Measurements from ENCODE around the gene WDR38.
A peak's percentile ranks its signal among the peaks of the same experiment; 100 is the strongest.

Gene WDR38

DNA sequence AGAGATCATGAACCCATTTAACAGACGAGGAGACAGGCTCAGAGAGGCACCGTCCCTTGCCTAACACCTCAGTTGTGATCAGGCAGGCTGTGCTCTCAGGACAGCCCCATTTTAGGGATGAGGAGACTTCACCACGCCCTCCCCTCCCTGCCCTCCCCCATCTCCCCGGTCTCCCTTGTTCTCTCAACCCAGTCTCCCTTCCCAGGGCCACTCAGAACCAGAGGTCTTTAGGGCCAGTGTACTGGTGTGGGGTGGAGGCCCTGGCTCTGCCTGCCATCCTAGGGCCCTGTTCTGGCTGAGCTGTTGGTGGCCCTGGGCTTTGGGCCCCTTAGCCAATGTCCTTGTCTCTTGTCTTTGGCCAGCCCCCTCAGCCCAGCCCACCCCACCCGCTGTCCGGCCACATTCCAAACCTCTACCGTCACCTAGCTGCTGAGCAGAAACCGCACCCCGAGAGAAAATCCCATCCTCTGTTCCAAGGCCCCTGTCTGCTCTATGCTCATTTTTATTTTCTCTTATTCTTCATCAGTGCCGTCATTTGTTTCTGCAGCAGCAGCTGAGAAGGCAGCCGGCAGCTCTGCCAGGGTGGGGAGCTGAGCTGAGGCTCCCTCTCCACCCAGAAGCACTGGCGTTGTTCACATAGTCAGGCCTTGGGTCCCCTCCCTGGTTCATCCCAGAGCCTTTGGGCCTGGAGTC, 42.5 kb upstream of the WDR38 start:
- H3K4me3 ChIP-seq (ENCODE audit: control insufficient read depth in 1 of 7, extremely low read depth in 1 of 7, insufficient read depth in 4 of 7, low read depth in 2 of 7, low read length in 6 of 7) = no peak overlapping the region
- POLR2A ChIA-PET = no interaction called here

DNA sequence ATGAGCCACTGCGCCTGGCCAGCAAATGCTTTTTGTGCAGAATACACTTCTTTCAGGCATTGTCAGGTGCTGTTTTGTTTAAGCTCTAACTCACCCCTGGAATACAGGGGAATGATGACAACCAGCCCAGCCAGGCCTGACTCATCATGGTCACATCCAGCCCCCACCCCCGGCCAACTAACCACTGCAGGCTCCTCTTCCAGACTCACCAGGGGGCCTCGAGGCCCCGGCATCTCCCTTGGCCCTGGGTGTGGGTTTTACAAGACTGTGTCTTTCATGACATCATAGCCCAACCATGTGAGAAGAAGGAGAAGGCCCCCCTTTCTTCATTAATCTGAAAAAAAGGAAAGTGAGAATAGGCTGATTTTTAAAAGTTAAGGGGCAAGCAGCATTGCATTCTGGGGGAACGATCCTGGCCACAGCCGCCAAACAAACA, 40.8 kb upstream of the WDR38 start:
- 83% methylated on average over 1 of the region's 6 CpGs for WGBS (ENCODE audit: insufficient coverage)

More for the DNA sequence above, 42.5 kb upstream of the WDR38 start:
- Histone ChIP-seq H3K36me3 (ENCODE audit: control insufficient read depth in 4 of 4, insufficient read depth in 4 of 4, low read length in 3 of 4) (no peaks in the 10 kb centered on the region), H3K27me3 (replicated peaks in 2 of 5; ENCODE audit: control insufficient read depth in 4 of 5, insufficient read depth in 5 of 5, low read length in 4 of 5) (no peaks in the 10 kb centered on the region), H3K4me1 (ENCODE audit: control extremely low read depth in 1 of 4, control insufficient read depth in 4 of 4, insufficient read depth in 4 of 4, low read length in 3 of 4) (peaks cover 0 to 3% (median 0%) of the 10 kb centered on the region in 4 experiments), H3K9me3 (ENCODE audit: control extremely low read depth in 1 of 5, control insufficient read depth in 4 of 5, insufficient read depth in 2 of 5, low read depth in 1 of 5, low read length in 4 of 5) (no peaks in the 10 kb centered on the region), H3K27ac (ENCODE audit: insufficient read depth in 1 of 2, low read depth in 1 of 2, low read length in 2 of 2, poor library complexity in 1 of 2, severe bottlenecking in 2 of 2) (no peak overlapping the region)
- WGBS (ENCODE audit: insufficient coverage) = 93% methylated on average over 5 of the region's 12 CpGs
- DNase-seq = no peak
- CTCF ChIA-PET = interaction anchor here (0.6 to 1.9 kb wide), 4 partner anchors 8 to 35 kb away, joined by 3 to 4 read pairs (median 3); no protein-coding TSS in a partner anchor

DNA sequence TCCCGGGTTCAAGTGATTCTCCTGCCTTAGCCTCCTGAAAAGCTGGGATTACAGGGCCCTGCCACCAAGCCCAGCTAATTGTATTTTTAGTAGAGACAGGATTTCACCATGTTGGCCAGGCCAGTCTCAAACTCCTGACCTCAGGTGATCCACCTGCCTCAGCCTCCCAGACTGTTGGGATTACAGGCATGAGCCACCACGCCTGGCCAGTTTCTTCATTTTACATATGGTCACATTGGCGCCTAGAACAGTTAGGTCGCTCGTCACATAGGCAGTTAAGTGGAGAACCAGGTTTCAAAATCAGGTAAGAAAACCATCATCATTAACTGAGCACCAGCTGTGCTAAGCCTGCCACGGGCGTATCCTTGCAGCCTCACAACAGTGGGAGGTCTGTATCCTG, 40.2 kb upstream of the WDR38 start:
- POLR2A ChIA-PET = no interaction called here

More for the DNA sequence above, 40.8 kb upstream of the WDR38 start:
- ChIA-PET CTCF (interaction anchor here (1.1 to 1.9 kb wide), 4 partner anchors 15 to 48 kb away, joined by 3 to 5 read pairs (median 4); partner anchors contain the start of gene WDR38), POLR2A (no interaction called here)
- peaks cover 0 to 3% (median 0%) of the 10 kb centered on the region in 4 experiments for H3K4me1 ChIP-seq (ENCODE audit: control extremely low read depth in 1 of 4, control insufficient read depth in 4 of 4, insufficient read depth in 4 of 4, low read length in 3 of 4)
- peak; percentile 19 to 73 (median 68) for DNase-seq
- no peaks in the 10 kb centered on the region for H3K36me3 ChIP-seq (ENCODE audit: control insufficient read depth in 4 of 4, insufficient read depth in 4 of 4, low read length in 3 of 4)
- H3K9me3 ChIP-seq (ENCODE audit: control extremely low read depth in 1 of 5, control insufficient read depth in 4 of 5, insufficient read depth in 2 of 5, low read depth in 1 of 5, low read length in 4 of 5) = no peaks in the 10 kb centered on the region
- H3K27me3 ChIP-seq (replicated peaks in 2 of 5; ENCODE audit: control insufficient read depth in 4 of 5, insufficient read depth in 5 of 5, low read length in 4 of 5) = no peaks in the 10 kb centered on the region
- H3K27ac ChIP-seq (ENCODE audit: insufficient read depth in 1 of 2, low read depth in 1 of 2, low read length in 2 of 2, poor library complexity in 1 of 2, severe bottlenecking in 2 of 2) = no peak overlapping the region
- H3K4me3 ChIP-seq (ENCODE audit: control insufficient read depth in 1 of 7, extremely low read depth in 1 of 7, insufficient read depth in 4 of 7, low read depth in 2 of 7, low read length in 6 of 7) = no peak overlapping the region

GRCh38 chr9:124813501-124814163, 39.6 kb upstream of the WDR38 start:
- 95% methylated on average over 11 of the region's 11 CpGs for whole genome bisulfite sequencing (ENCODE audit: insufficient coverage)
- no peak overlapping the region for H3K27ac ChIP-seq (ENCODE audit: insufficient read depth in 1 of 2, low read depth in 1 of 2, low read length in 2 of 2, poor library complexity in 1 of 2, severe bottlenecking in 2 of 2)
- ChIA-PET CTCF (interaction anchor here (0.6 to 1.5 kb wide), 4 partner anchors 16 to 40 kb away, joined by 3 read pairs; partner anchors contain the start of gene WDR38), POLR2A (no interaction called here)
- H3K4me1 ChIP-seq (ENCODE audit: control extremely low read depth in 1 of 4, control insufficient read depth in 4 of 4, insufficient read depth in 4 of 4, low read length in 3 of 4) = peaks cover 0 to 8% (median 1%) of the 10 kb centered on the region in 4 experiments
- no peak for DNase-seq
- no peak overlapping the region for H3K4me3 ChIP-seq (ENCODE audit: control insufficient read depth in 1 of 7, extremely low read depth in 1 of 7, insufficient read depth in 4 of 7, low read depth in 2 of 7, low read length in 6 of 7)
- H3K27me3 ChIP-seq (replicated peaks in 2 of 5; ENCODE audit: control insufficient read depth in 4 of 5, insufficient read depth in 5 of 5, low read length in 4 of 5) = no peaks in the 10 kb centered on the region
- H3K36me3 ChIP-seq (ENCODE audit: control insufficient read depth in 4 of 4, insufficient read depth in 4 of 4, low read length in 3 of 4) = no peaks in the 10 kb centered on the region
- H3K9me3 ChIP-seq (ENCODE audit: control extremely low read depth in 1 of 5, control insufficient read depth in 4 of 5, insufficient read depth in 2 of 5, low read depth in 1 of 5, low read length in 4 of 5) = no peaks in the 10 kb centered on the region

More for the DNA sequence above, 40.2 kb upstream of the WDR38 start:
- Histone ChIP-seq H3K9me3 (ENCODE audit: control extremely low read depth in 1 of 5, control insufficient read depth in 4 of 5, insufficient read depth in 2 of 5, low read depth in 1 of 5, low read length in 4 of 5) (no peaks in the 10 kb centered on the region), H3K36me3 (ENCODE audit: control insufficient read depth in 4 of 4, insufficient read depth in 4 of 4, low read length in 3 of 4) (no peaks in the 10 kb centered on the region), H3K4me3 (ENCODE audit: control insufficient read depth in 1 of 7, extremely low read depth in 1 of 7, insufficient read depth in 4 of 7, low read depth in 2 of 7, low read length in 6 of 7) (no peak overlapping the region), H3K4me1 (ENCODE audit: control extremely low read depth in 1 of 4, control insufficient read depth in 4 of 4, insufficient read depth in 4 of 4, low read length in 3 of 4) (peaks cover 0 to 4% (median 0%) of the 10 kb centered on the region in 4 experiments), H3K27me3 (replicated peaks in 2 of 5; ENCODE audit: control insufficient read depth in 4 of 5, insufficient read depth in 5 of 5, low read length in 4 of 5) (no peaks in the 10 kb centered on the region), H3K27ac (ENCODE audit: insufficient read depth in 1 of 2, low read depth in 1 of 2, low read length in 2 of 2, poor library complexity in 1 of 2, severe bottlenecking in 2 of 2) (no peak overlapping the region)
- CTCF ChIA-PET = interaction anchor here (0.9 kb wide), 1 partner anchor 40 kb away, joined by 3 read pairs; the partner anchor contains the start of gene WDR38
- 100% methylated on average over 7 of the region's 7 CpGs for WGBS (ENCODE audit: insufficient coverage)
- DNase-seq = no peak

- 96% methylated on average over 5 of the region's 5 CpGs for WGBS (ENCODE audit: insufficient coverage)
- DNase-seq = no peak
- H3K9me3 ChIP-seq (ENCODE audit: control extremely low read depth in 1 of 5, control insufficient read depth in 4 of 5, insufficient read depth in 2 of 5, low read depth in 1 of 5, low read length in 4 of 5) = no peaks in the 10 kb centered on the region
- no peak overlapping the region for H3K27ac ChIP-seq (ENCODE audit: insufficient read depth in 1 of 2, low read depth in 1 of 2, low read length in 2 of 2, poor library complexity in 1 of 2, severe bottlenecking in 2 of 2)
- ChIA-PET POLR2A (no interaction called here), CTCF (interaction anchor here (0.6 to 1.5 kb wide), 3 partner anchors 15 to 36 kb away, joined by 3 read pairs; no protein-coding TSS in a partner anchor)
- H3K36me3 ChIP-seq (ENCODE audit: control insufficient read depth in 4 of 4, insufficient read depth in 4 of 4, low read length in 3 of 4) = no peaks in the 10 kb centered on the region
- H3K4me3 ChIP-seq (ENCODE audit: control insufficient read depth in 1 of 7, extremely low read depth in 1 of 7, insufficient read depth in 4 of 7, low read depth in 2 of 7, low read length in 6 of 7) = no peak overlapping the region
- peaks cover 0 to 8% (median 2%) of the 10 kb centered on the region in 4 experiments for H3K4me1 ChIP-seq (ENCODE audit: control extremely low read depth in 1 of 4, control insufficient read depth in 4 of 4, insufficient read depth in 4 of 4, low read length in 3 of 4)
- no peaks in the 10 kb centered on the region for H3K27me3 ChIP-seq (replicated peaks in 2 of 5; ENCODE audit: control insufficient read depth in 4 of 5, insufficient read depth in 5 of 5, low read length in 4 of 5)
Measured at GRCh38 chr9:124814164-124814535, 39.1 kb upstream of the WDR38 start.

DNA sequence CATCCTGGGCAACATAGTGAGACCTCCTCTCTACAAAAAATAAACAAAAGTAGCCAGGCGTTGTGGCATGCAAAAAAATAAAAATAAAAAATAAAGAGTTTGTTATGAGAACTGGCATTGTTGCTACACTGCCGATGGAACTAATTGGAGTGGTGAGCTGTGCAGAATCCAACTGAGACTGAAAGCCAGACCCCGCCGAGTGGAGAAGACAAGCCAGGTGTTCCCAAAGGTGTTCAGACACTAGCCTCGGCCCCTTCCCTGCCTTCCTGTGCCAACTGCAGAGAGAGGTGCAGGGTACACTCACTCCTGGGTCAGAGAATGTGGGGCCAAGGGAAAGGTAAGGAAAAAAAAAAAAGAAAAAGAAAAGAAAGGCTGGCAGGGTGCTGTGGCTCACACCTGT, 37.7 kb upstream of the WDR38 start:
- H3K4me3 ChIP-seq (ENCODE audit: control insufficient read depth in 1 of 7, extremely low read depth in 1 of 7, insufficient read depth in 4 of 7, low read depth in 2 of 7, low read length in 6 of 7) = no peak overlapping the region
- WGBS (ENCODE audit: insufficient coverage) = 100% methylated on average over 3 of the region's 5 CpGs
- H3K9me3 ChIP-seq (ENCODE audit: control extremely low read depth in 1 of 5, control insufficient read depth in 4 of 5, insufficient read depth in 2 of 5, low read depth in 1 of 5, low read length in 4 of 5) = no peaks in the 10 kb centered on the region
- H3K27me3 ChIP-seq (replicated peaks in 2 of 5; ENCODE audit: control insufficient read depth in 4 of 5, insufficient read depth in 5 of 5, low read length in 4 of 5) = no peaks in the 10 kb centered on the region
- peaks cover 0 to 8% (median 2%) of the 10 kb centered on the region in 4 experiments for H3K4me1 ChIP-seq (ENCODE audit: control extremely low read depth in 1 of 4, control insufficient read depth in 4 of 4, insufficient read depth in 4 of 4, low read length in 3 of 4)
- ChIA-PET CTCF (interaction anchor here (0.6 to 1.1 kb wide), 4 partner anchors 13 to 219 kb away, joined by 3 read pairs; no protein-coding TSS in a partner anchor), POLR2A (no interaction called here)
- H3K36me3 ChIP-seq (ENCODE audit: control insufficient read depth in 4 of 4, insufficient read depth in 4 of 4, low read length in 3 of 4) = no peaks in the 10 kb centered on the region
- no peak for DNase-seq
- no peak overlapping the region for H3K27ac ChIP-seq (ENCODE audit: insufficient read depth in 1 of 2, low read depth in 1 of 2, low read length in 2 of 2, poor library complexity in 1 of 2, severe bottlenecking in 2 of 2)

Measured in common myeloid progenitor, CD34-positive (primary cell).